Adipocyte (in vitro differentiated cells): ENCODE results near the gene CLDN34.
A peak's percentile ranks its signal among the peaks of the same experiment; 100 is the strongest.

Experiments used
- DNase-seq: peaks from one replicate; pipeline ENCODE4 v3.0.0-alpha.2; 2015; ENCODE audit warnings: low read depth
- H3K27me3 ChIP-seq: replicated peaks from 2 replicates; pipeline ENCODE4 v1.7.0; 2013; ENCODE audit warnings: mild to moderate bottlenecking, low read length, moderate library complexity; ENCODE audit not compliant: control insufficient read depth, insufficient read depth
- H3K36me3 ChIP-seq: 2 replicates; pipeline ENCODE4 v1.7.0; 2013; ENCODE audit warnings: low read length, mild to moderate bottlenecking, moderate library complexity; ENCODE audit not compliant: control insufficient read depth, insufficient read depth, severe bottlenecking
- H3K4me1 ChIP-seq: 2 replicates; pipeline ENCODE4 v1.7.0; 2013; ENCODE audit warnings: mild to moderate bottlenecking, low read length, moderate library complexity; ENCODE audit not compliant: control insufficient read depth, insufficient read depth
- H3K4me3 ChIP-seq: 2 replicates; pipeline ENCODE4 v1.7.0; 2013; ENCODE audit warnings: mild to moderate bottlenecking, low read length, moderate library complexity
- H3K9ac ChIP-seq: 2 replicates; pipeline ENCODE4 v1.7.0; 2013; ENCODE audit warnings: mild to moderate bottlenecking, low read length, moderate library complexity
- H3K9me3 ChIP-seq: 2 replicates; pipeline ENCODE4 v1.7.0; 2013; ENCODE audit warnings: mild to moderate bottlenecking, low read length, moderate library complexity; ENCODE audit not compliant: control insufficient read depth

The CLDN34 gene

DNA sequence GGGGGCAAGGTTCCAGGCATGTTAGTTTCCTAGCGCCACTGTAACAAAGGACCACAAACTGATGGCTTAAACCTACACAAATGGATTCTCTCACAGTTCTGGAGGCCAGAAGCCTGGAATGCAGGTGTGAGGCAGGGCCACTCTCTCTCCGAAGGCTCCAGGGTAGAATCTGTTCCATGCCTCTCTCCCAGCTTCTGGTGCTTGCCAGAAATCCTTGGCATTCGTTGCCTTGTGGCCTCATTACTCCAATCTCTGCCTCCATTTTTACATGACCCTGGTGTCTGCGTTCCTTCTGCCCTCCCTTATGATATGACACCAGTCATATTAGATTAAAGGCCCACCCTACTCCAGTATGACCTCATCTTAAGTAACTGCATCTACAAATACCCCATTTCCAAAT, 39.6 kb downstream of the CLDN34 start:
- peaks cover 6% of the 10 kb centered on the region for H3K27me3 ChIP-seq
- no peak overlapping the region for H3K9ac ChIP-seq
- no peaks in the 10 kb centered on the region for H3K9me3 ChIP-seq
- no peaks in the 10 kb centered on the region for H3K36me3 ChIP-seq
- H3K4me3 ChIP-seq, result no peak overlapping the region
- no peaks in the 10 kb centered on the region for H3K4me1 ChIP-seq
- no peak for DNase-seq

DNA sequence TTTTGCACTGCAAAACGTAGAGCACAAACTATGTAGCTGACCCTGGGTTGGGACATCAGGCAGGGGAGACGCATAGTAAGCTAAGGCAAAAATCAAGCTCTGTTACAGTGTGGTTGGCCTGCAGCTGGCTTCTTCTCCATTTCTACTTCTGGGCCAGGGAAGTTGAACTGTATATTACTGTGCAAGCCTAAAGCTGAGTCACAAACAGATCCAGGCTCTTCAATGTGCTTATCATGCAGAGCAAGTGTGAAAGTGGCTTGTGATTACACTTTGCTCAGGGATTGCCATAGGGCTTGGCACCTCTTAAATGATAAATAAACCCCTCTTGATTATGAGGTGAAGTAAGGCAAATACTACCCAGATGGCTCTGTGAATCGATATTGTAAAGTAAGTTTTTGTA, 40.5 kb downstream of the CLDN34 start:
- DNase-seq, result peak; percentile 40
- no peak overlapping the region for H3K9ac ChIP-seq
- no peaks in the 10 kb centered on the region for H3K36me3 ChIP-seq
- no peak overlapping the region for H3K4me3 ChIP-seq
- H3K27me3 ChIP-seq, result peaks cover 6% of the 10 kb centered on the region
- H3K9me3 ChIP-seq, result no peaks in the 10 kb centered on the region
- no peaks in the 10 kb centered on the region for H3K4me1 ChIP-seq

DNA sequence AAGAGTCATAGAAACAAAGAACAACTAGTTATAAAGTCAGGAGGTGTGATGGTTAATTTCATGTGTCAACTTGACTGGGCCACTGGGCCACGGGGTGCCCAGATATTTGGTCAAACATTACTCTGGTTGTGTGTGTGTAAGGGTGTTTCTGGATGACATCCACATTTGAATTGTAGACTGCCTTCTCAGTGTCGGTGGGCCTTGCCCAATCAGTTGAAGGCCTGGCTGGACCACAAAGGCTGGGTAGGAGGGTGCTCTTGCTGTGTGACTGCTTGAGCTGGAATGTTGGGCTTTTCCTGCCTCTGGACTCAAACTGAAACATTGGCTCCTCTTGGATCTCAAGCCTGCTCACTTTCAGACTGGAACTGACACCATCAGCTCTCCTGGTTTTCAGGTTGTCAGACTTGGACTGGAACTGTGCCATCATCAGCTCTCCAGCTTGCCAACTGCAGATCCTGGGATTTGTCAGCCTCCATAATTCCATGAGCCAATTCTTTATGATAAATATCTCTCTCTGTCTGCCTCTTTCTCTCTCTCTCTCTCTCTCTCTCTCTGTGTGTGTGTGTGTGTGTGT, 41.4 kb downstream of the CLDN34 start:
- H3K9ac ChIP-seq, result no peak overlapping the region
- no peak for DNase-seq
- no peaks in the 10 kb centered on the region for H3K4me1 ChIP-seq
- H3K9me3 ChIP-seq, result no peaks in the 10 kb centered on the region
- peaks cover 6% of the 10 kb centered on the region for H3K27me3 ChIP-seq
- H3K36me3 ChIP-seq, result no peaks in the 10 kb centered on the region
- H3K4me3 ChIP-seq, result no peak overlapping the region

DNA sequence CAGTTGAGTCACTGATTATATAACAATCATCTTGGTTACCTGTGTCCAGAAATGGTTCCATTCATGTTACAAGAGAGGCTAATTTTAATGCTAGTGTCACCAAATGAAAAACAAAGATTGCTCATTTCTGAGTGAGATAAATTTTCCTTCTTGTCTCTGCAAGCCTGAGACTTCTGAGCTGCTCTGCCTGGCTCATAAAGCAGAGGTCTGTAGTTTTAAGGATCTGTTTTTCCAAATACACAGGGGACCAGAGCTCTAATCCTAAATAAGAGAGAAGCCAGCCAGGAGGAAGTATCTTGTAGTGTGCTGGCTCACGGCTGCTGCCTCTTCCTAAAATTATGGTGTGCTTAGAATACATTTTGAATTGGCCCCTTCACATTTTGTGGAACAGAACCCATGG, 42.6 kb downstream of the CLDN34 start:
- no peak for DNase-seq
- Histone ChIP-seq H3K27me3 (peaks cover 6% of the 10 kb centered on the region), H3K9ac (no peak overlapping the region), H3K4me3 (no peak overlapping the region), H3K9me3 (no peaks in the 10 kb centered on the region), H3K36me3 (no peaks in the 10 kb centered on the region), H3K4me1 (no peaks in the 10 kb centered on the region)

DNA sequence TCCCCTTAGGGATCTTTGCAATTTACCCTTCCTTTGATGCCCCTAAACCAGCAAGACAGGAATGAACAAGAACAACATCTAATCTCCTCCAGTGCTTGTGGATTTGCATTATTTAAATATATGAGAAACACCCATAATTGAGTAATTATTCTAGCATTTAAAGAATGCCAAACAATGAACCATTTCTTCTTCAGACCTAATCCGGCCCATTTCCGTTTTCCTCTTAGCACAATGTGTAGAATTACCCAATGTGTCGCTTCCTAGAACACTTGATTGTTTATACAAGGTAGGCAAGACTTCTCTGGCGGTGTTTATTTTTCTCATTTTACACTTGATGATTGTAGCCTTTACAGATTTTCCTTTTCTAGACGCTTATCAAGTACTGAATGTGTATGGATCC, 43.5 kb downstream of the CLDN34 start:
- peak; percentile 74 for DNase-seq
- Histone ChIP-seq H3K36me3 (no peaks in the 10 kb centered on the region), H3K9ac (no peak overlapping the region), H3K4me3 (no peak overlapping the region), H3K9me3 (no peaks in the 10 kb centered on the region), H3K4me1 (no peaks in the 10 kb centered on the region), H3K27me3 (peaks cover 6% of the 10 kb centered on the region)

DNA sequence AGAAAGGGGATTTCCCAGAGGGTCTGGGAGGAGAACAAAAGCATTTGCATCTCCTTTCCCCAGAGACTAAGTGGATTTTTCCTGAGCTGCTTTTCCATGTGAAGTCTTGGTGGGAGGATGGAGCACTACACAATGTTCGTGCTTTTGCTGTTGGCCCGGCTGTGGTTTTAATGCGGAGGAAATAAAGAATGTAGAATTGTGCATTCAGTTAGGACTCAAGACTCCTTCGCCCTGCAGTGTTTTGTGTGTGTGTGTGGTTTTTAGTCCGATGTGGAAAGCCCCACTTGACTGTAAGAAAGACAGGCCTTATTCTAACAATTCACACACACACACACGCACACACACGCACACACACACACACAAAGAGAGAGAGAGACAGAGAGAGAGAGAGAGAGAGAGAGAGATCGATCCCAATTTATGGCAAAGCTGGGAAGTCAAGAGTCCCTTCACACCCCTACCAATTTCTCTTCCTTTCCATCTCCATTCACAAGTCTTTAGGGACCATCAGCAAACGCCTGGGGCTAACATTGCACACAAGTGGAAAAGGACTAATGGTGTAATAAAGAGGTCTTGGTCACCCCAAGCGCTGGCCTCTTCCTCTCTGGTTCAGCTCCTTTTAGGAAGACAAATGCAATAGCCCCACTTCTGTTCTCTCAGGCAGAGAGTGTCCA, 44.2 kb downstream of the CLDN34 start:
- Histone ChIP-seq H3K36me3 (no peaks in the 10 kb centered on the region), H3K9ac (no peak overlapping the region), H3K27me3 (peaks cover 6% of the 10 kb centered on the region), H3K9me3 (no peaks in the 10 kb centered on the region), H3K4me3 (no peak overlapping the region), H3K4me1 (no peaks in the 10 kb centered on the region)
- DNase-seq, result peak; percentile 53

DNA sequence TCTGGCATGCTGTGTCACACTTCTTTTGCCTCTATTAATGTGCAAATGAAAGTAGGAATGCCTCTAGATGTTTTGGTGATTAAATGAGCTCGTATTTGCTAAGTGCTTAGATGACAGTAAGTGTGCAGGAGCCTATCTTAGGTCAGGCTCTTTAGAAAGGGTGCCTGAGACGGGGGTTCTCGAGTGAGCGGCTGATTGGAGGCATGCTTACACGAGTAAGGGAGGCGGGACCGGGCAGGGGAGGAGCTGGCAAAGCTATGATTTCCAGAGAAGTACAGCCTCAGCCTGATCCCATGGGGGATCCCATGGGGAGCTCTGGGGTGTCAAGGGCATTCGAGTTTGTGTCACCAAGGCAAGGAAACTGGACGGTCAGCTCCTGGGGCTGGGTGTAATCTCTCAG, 44.8 kb downstream of the CLDN34 start:
- Histone ChIP-seq H3K4me1 (no peaks in the 10 kb centered on the region), H3K9me3 (no peaks in the 10 kb centered on the region), H3K9ac (no peak overlapping the region), H3K27me3 (peaks cover 6% of the 10 kb centered on the region), H3K4me3 (no peak overlapping the region), H3K36me3 (no peaks in the 10 kb centered on the region)
- no peak for DNase-seq

DNA sequence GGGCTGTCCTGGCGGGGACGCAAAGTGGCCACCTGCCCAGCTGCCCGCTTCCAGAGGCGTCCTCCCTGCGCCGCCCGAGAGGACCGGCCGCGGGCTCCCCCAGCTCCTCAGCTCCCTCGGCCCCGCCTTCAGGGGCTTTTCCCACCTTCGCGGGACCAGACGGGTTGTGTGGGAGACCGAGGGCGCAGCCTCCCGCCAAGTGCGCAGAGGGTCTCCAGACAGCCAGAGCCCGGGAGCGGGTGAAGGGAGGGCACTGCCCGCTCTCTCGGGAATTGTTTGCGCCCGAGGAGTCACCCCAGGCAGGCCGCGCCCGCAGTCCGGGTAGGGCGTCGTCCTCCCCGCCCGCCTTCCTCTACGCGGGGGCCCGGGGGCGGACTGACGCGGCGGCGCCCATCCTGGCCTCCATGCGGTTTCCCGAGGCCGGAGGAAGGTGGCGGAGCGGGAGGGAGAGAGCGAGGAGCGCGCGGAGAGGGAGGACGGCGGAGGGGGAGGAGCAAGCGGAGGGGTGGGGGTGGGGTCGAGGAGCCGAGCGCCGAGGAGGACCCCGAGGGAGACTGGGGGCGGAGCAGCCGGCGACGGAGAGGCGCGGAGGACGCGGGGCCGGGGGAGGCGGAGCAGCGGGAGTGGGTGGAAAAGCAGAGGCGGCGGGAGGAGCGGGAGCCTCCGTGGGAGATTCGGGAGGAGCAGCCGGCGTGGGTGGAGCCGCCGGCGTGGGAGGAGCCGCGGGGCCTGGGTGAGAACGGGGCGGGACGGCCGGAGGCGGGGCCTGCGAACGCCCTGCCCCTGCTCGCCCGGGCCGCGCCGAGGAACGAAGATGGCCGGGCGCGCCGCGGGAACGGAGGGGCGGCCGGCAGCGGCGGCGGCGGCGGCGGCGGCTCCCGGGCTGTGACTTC, 47.5 kb downstream of the CLDN34 start:
- H3K27me3 ChIP-seq, result peaks cover 3% of the 10 kb centered on the region
- no peaks in the 10 kb centered on the region for H3K36me3 ChIP-seq
- no peaks in the 10 kb centered on the region for H3K4me1 ChIP-seq
- H3K4me3 ChIP-seq, result peak overlapping the region; percentile 74
- H3K9ac ChIP-seq, result peak overlapping the region; percentile 72
- H3K9me3 ChIP-seq, result no peaks in the 10 kb centered on the region
- peak; percentile 92 for DNase-seq

DNA sequence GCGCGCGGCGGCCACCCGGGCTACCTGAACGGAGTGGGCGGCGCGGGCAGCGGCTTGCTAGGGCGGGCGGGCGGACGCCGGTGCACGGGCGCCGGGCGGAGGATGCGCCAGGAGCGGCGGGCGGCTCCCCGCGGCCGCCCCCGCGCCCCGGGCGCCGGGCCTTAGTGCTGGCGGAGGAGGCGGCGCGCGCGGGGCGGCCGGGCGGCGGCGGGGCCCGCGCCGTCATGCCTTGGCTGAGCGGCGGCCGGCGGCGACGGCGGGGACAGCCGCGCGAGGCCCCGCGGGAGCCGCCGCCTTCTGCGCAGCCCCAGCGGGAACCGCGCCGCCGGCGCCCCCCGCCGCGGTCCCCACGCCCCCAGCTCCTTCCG, 48.2 kb downstream of the CLDN34 start:
- H3K9ac ChIP-seq, result no peak overlapping the region
- H3K27me3 ChIP-seq, result no peaks in the 10 kb centered on the region
- H3K36me3 ChIP-seq, result no peaks in the 10 kb centered on the region
- no peaks in the 10 kb centered on the region for H3K9me3 ChIP-seq
- no peak for DNase-seq
- no peak overlapping the region for H3K4me3 ChIP-seq
- H3K4me1 ChIP-seq, result no peaks in the 10 kb centered on the region

DNA sequence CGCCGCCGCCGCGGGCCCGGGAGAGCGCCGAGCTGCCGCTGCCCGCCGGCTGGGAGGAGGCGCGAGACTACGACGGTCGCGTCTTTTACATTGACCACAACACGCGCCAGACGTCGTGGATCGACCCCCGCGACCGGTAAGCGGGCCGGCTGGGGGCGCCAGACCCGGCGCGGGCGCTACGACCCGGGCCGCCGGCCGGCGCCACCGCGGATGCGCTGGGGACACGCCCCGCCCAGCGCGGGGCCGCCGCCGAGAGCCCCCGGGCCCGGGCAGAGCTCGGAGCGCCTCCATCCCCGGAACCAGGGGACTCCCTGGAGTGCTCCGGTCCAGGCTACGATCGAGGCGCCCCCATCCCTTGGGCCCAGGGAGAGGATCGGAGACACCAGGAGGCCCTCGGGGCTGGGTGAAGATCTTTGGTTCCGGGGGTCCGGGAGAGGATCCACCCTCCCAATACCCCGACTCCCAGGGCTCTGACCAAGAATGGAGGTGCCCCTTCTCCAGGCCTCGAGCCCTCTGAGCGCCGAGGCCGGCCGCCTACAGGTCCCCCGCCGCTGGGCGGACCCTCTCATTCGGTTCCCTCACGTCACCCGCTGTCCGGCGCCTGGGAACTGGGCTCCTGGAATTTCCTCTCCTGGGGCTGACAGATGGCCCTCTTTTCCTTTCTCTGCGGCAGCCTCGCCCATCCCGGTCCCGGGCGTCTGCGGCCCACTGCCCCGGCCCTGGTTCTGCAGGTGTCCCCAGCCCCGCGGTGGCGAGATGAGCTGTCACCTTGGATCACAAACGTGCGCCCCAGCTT, 48.8 kb downstream of the CLDN34 start:
- Histone ChIP-seq H3K4me1 (no peaks in the 10 kb centered on the region), H3K4me3 (peak overlapping the region; percentile 77), H3K36me3 (no peaks in the 10 kb centered on the region), H3K9ac (peak overlapping the region; percentile 69), H3K9me3 (no peaks in the 10 kb centered on the region), H3K27me3 (no peaks in the 10 kb centered on the region)
- DNase-seq, result peak; percentile 63
